ENCODE measurements around the gene GRID1.

GRCh38 chr10:86230557-86231180 is 135.9 kb downstream of the GRID1 start:
- TF ChIP-seq CTCF (IDR thresholded peaks at IDR 0.05) (no peak), POLR2A (IDR thresholded peaks at IDR 0.05) (no peak)

Measured in esophagus squamous epithelium (tissue), 4 donors.